IMR-90 (cell line): Measurements from ENCODE around the gene NHLRC3. TPM values are rescaled to one million over a fixed set of nuclear protein-coding genes. Genes with fewer than 3 reads are reported as not detected.

Experiments used
- ATAC-seq: fragments of 200-7000 bp; cut with Tn5 transposase; 2 replicates; pipeline ENCODE4 v1.9.1; 2020; ENCODE audit warnings: low read depth, mild to moderate bottlenecking, moderate library complexity
- BruUV-seq: library from RNA; stranded (reverse); fragments of 400-500 nt; replicated peaks from 2 replicates; lab custom pipeline; 2021; lab: Mats Ljungman, UMichigan
- CTCF ChIA-PET: fragments of 300-600 bp; formaldehyde crosslinking; extraction: SDS; loops from one replicate; lab custom pipeline; 2021; ENCODE audit warnings: antibody characterized with exemption; lab: Yijun Ruan, JAX
- POLR2A ChIA-PET: fragments of 300-600 bp; sonication (Branson Sonifier 250); formaldehyde crosslinking; loops from one replicate; lab custom pipeline; 2022; ENCODE audit warnings: antibody characterized with exemption; ENCODE audit not compliant: unreplicated experiment; lab: Charles Lee
- DNase-seq: peaks from one replicate; pipeline ENCODE4 v3.0.0; 2013
- H2AFZ ChIP-seq: replicated peaks from 2 replicates; pipeline ENCODE3; 2013; ENCODE audit warnings: low read length, mild to moderate bottlenecking; ENCODE audit not compliant: poor library complexity
- H2AK5ac ChIP-seq: 2 replicates; pipeline ENCODE4 v1.6.1; 2013; ENCODE audit warnings: low read depth, low read length, inconsistent platforms
- H2AK9ac ChIP-seq: replicated peaks from 2 replicates; pipeline ENCODE3; 2013; ENCODE audit warnings: mild to moderate bottlenecking, low read depth, low read length, moderate library complexity; ENCODE audit not compliant: poor library complexity
- H2BK120ac ChIP-seq: 2 replicates; pipeline ENCODE4 v1.6.1; 2013; ENCODE audit warnings: low read depth, low read length, inconsistent platforms
- H2BK15ac ChIP-seq: 3 replicates; pipeline ENCODE4 v1.6.1; 2013; ENCODE audit warnings: low read depth, low read length, inconsistent platforms
- H2BK20ac ChIP-seq: 2 replicates; pipeline ENCODE4 v1.6.1; 2013; ENCODE audit warnings: low read depth, mild to moderate bottlenecking, inconsistent platforms, low read length, moderate library complexity
- H2BK5ac ChIP-seq: 2 replicates; pipeline ENCODE4 v1.6.1; 2013; ENCODE audit warnings: mild to moderate bottlenecking, low read depth, low read length, inconsistent platforms; ENCODE audit not compliant: poor library complexity, severe bottlenecking
- H3K14ac ChIP-seq: replicated peaks from 2 replicates; pipeline ENCODE4 v1.6.1; 2013; ENCODE audit warnings: low read depth, low read length, inconsistent platforms
- H3K18ac ChIP-seq: 2 replicates; pipeline ENCODE4 v1.6.1; 2013; ENCODE audit warnings: low read depth, low read length, control low read depth
- H3K23ac ChIP-seq: 2 replicates; pipeline ENCODE4 v1.6.1; 2013; ENCODE audit warnings: low read depth, low read length, inconsistent platforms
- H3K27ac ChIP-seq: 2 replicates; pipeline ENCODE4 v1.5.1; 2013; ENCODE audit warnings: mild to moderate bottlenecking, control low read depth, low read length; ENCODE audit not compliant: insufficient read depth
- H3K27me3 ChIP-seq: 2 replicates; pipeline ENCODE4 v1.6.1; 2013; ENCODE audit warnings: low read length; ENCODE audit not compliant: control insufficient read depth, insufficient read depth
- H3K36me3 ChIP-seq: 2 replicates; pipeline ENCODE4 v1.6.1; 2013; ENCODE audit warnings: low read length, mixed read lengths; ENCODE audit not compliant: control insufficient read depth, insufficient read depth
- H3K4ac ChIP-seq: 2 replicates; pipeline ENCODE4 v1.6.1; 2013; ENCODE audit warnings: low read depth, low read length, inconsistent platforms
- H3K4me1 ChIP-seq: 2 replicates; pipeline ENCODE4 v1.6.1; 2013; ENCODE audit warnings: low read length, mixed read lengths; ENCODE audit not compliant: control insufficient read depth, insufficient read depth
- H3K4me2 ChIP-seq: 2 replicates; pipeline ENCODE4 v1.6.1; 2013; ENCODE audit warnings: low read depth, mild to moderate bottlenecking, control low read depth, low read length, moderate library complexity
- H3K4me3 ChIP-seq: 2 replicates; pipeline ENCODE4 v1.5.1; 2013; ENCODE audit warnings: low read depth, mild to moderate bottlenecking, control low read depth, low read length, moderate library complexity; ENCODE audit not compliant: insufficient read depth
- H3K56ac ChIP-seq: 2 replicates; pipeline ENCODE4 v1.6.1; 2013; ENCODE audit warnings: low read length, inconsistent platforms; ENCODE audit not compliant: insufficient read depth; ENCODE audit errors: extremely low read depth
- H3K79me1 ChIP-seq, 2 experiments: 2 replicates each; pipeline ENCODE4 v1.6.1; 2013; ENCODE audit warnings: low read length in 2 of 2, inconsistent platforms in 1 of 2, low read depth in 1 of 2
- H3K9ac ChIP-seq: 2 replicates; pipeline ENCODE4 v1.6.1; 2013; ENCODE audit warnings: low read depth, low read length, control low read depth
- H3K9me1 ChIP-seq: 2 replicates; pipeline ENCODE4 v1.6.1; 2013; ENCODE audit warnings: low read length, inconsistent platforms; ENCODE audit not compliant: insufficient read depth
- H3K9me3 ChIP-seq: 2 replicates; pipeline ENCODE4 v1.6.1; 2013; ENCODE audit warnings: low read length; ENCODE audit not compliant: control insufficient read depth, insufficient read depth
- H4K20me1 ChIP-seq: 2 replicates; pipeline ENCODE4 v1.6.1; 2013; ENCODE audit warnings: low read length, inconsistent platforms; ENCODE audit not compliant: insufficient read depth
- H4K5ac ChIP-seq: 2 replicates; pipeline ENCODE4 v1.6.1; 2013; ENCODE audit warnings: mild to moderate bottlenecking, low read depth, low read length, control low read depth
- H4K8ac ChIP-seq, 2 experiments: 2 replicates each; pipeline ENCODE4 v1.6.1; 2013; ENCODE audit warnings: low read depth in 2 of 2, low read length in 2 of 2, control low read depth in 1 of 2, inconsistent platforms in 1 of 2
- H4K91ac ChIP-seq: 2 replicates; pipeline ENCODE4 v1.6.1; 2013; ENCODE audit warnings: low read depth, low read length, inconsistent platforms; ENCODE audit not compliant: insufficient read depth
- ELK1 ChIP-seq: fragments of 150-350 bp; IDR thresholded peaks from 2 replicates; pipeline ENCODE4 v1.6.1; 2016; ENCODE audit warnings: low read depth, mild to moderate bottlenecking, low read length, moderate library complexity, borderline replicate concordance
- MXI1 ChIP-seq: IDR thresholded peaks from 2 replicates; pipeline ENCODE4 v1.6.1; 2012; ENCODE audit warnings: low read depth, mild to moderate bottlenecking, low read length, moderate library complexity, borderline replicate concordance
- SMC3 ChIP-seq: fragments of 150-350 bp; IDR thresholded peaks from 2 replicates; pipeline ENCODE4 v1.6.1; 2016; ENCODE audit warnings: low read depth, mild to moderate bottlenecking, antibody characterized with exemption, low read length, moderate library complexity
- WGBS, 2 experiments: methylation state at CpG; one replicate each; pipeline versions ENCODE4 v1.1.5 to v1.1.7; 2013; ENCODE audit warnings: missing lambda C conversion rate in 2 of 2; ENCODE audit not compliant: insufficient read length in 1 of 2; ENCODE audit errors: extremely low coverage in 2 of 2; 5-methylcytosine and 5-hydroxymethylcytosine counted together
- dilution Hi-C: fragments of 300-500 bp; cut with HindIII; formaldehyde crosslinking; loops from one replicate; pipeline ENCODE4 v1.14.3; 2018; ENCODE audit warnings: low sequenced_read_pairs; ENCODE audit not compliant: unreplicated experiment
- in situ Hi-C: fragments of 300-500 bp; cut with MboI; formaldehyde crosslinking; loops from 3 replicates; pipeline ENCODE4 v1.14.3; 2019; ENCODE audit warnings: low sequenced_read_pairs, inconsistent platforms, mixed read lengths
- intact Hi-C: fragments of 100-400 bp; cut with micrococcal nuclease; formaldehyde crosslinking; loops from 2 replicates; pipeline ENCODE4 v1.10.0; 2022
- polyA plus RNA-seq, 3 experiments: library from polyadenylated mRNA; depleted of rRNA; stranded (reverse); fragments of >200 nt; gene quantifications; 2 replicates each; pipeline ENCODE4 v1.2.3, GENCODE V29; 2012; ENCODE audit warnings: low replicate concordance in 1 of 3
- total RNA-seq: library from RNA; depleted of rRNA; stranded (reverse); fragments of >200 nt; gene quantifications from 2 replicates; pipeline ENCODE4 v1.2.3, GENCODE V29; 2012

The NHLRC3 gene
- total and polyA plus RNA-seq, 2 of the 4 experiments (the other 2 are of a cell fraction): 3.0 to 4.2 TPM

GRCh38 chr13:39037410-39037879 is 811 bp upstream of the NHLRC3 start:
- H3K4me2 ChIP-seq: peak overlapping the region; percentile 98; the same call in 1 of the 2 replicates
- peak overlapping the region; percentile 85 for H3K4me3 ChIP-seq
- H3K9ac ChIP-seq: peak overlapping the region; percentile 74
- no peak overlapping the region for H4K5ac ChIP-seq
- H4K91ac ChIP-seq: no peak overlapping the region
- no peak overlapping the region for H3K56ac ChIP-seq
- peaks cover 2% of the 10 kb centered on the region; the same call in 1 of the 2 replicates for H3K4me1 ChIP-seq
- H3K23ac ChIP-seq: peak overlapping the region; percentile 67; the same call in 1 of the 2 replicates
- no peak overlapping the region for H3K18ac ChIP-seq
- H3K4ac ChIP-seq: no peak overlapping the region
- TF ChIP-seq MXI1 (0 out of 2 replicates have a peak, but pooled peaks have one; percentile 68), SMC3 (no peak), ELK1 (no peak)
- ChIA-PET POLR2A (interaction anchor here (0.8 kb wide), 1 partner anchor 9 kb away, joined by 3 read pairs; no protein-coding TSS in a partner anchor), CTCF (no interaction called here)
- peak overlapping the region; percentile 88 for H2AK9ac ChIP-seq
- H4K8ac ChIP-seq: peak overlapping the region in 1 of 2 experiments; percentile 99; a peak in 2 of 4 replicates
- H3K9me1 ChIP-seq: no peaks in the 10 kb centered on the region; the same call in 1 of the 2 replicates
- no peaks in the 10 kb centered on the region for H3K27me3 ChIP-seq
- H2BK20ac ChIP-seq: no peak overlapping the region
- peak overlapping the region; percentile 38 for H2BK5ac ChIP-seq
- dilution Hi-C loops (no loop called here), in situ Hi-C loops (no loop called here), intact Hi-C loops (loop anchor here (5.0 to 10.0 kb wide), 3 partner anchors 377 to 645 kb away; partner anchors contain the start of gene LHFPL6)
- peak overlapping the region; percentile 77; the same call in 1 of the 2 replicates for H3K27ac ChIP-seq
- peaks cover 4% of the 10 kb centered on the region; the same call in 1 of the 2 replicates for H4K20me1 ChIP-seq
- no peak overlapping the region for H2AK5ac ChIP-seq
- no peak overlapping the region for H3K14ac ChIP-seq
- peaks cover 14 to 28% of the 10 kb centered on the region in 2 experiments for H3K79me1 ChIP-seq
- no peaks in the 10 kb centered on the region for H3K36me3 ChIP-seq
- H3K9me3 ChIP-seq: no peaks in the 10 kb centered on the region
- H2AFZ ChIP-seq: peak overlapping the region; percentile 98
- 0% methylated on average over 4 of the region's 39 CpGs; no CpG with 5 or more reads in 1 of the 2 experiments for WGBS, 2 experiments
- no peak overlapping the region for H2BK120ac ChIP-seq
- no peak overlapping the region for H2BK15ac ChIP-seq
- no peak for DNase-seq
- BruUV-seq: TSS peak; percentile 49
- no peak for ATAC-seq
